Keratinocyte (primary cell): ENCODE results near the gene TLN1.

Experiments
- EZH2 ChIP-seq: IDR thresholded peaks from one replicate; pipeline ENCODE4 v1.6.1; 2012; ENCODE audit warnings: inconsistent platforms, mild to moderate bottlenecking, low read length, moderate library complexity
- TF ChIP-seq, protein P1 (sequence below), 3 experiments: IDR thresholded peaks in 1 of 3; conservative IDR thresholded peaks in 1 of 3; optimal IDR thresholded peaks in 1 of 3; 2 replicates in 2 of 3; 3 replicates in 1 of 3; pipeline versions ENCODE3 to v1.5.1; 2011; ENCODE audit warnings: low read length in 3 of 3, mild to moderate bottlenecking in 3 of 3, moderate library complexity in 2 of 3, control low read depth in 1 of 3, inconsistent platforms in 1 of 3; ENCODE audit not compliant: insufficient read depth in 2 of 3; ENCODE audit errors: extremely low read depth in 1 of 3

DNA sequence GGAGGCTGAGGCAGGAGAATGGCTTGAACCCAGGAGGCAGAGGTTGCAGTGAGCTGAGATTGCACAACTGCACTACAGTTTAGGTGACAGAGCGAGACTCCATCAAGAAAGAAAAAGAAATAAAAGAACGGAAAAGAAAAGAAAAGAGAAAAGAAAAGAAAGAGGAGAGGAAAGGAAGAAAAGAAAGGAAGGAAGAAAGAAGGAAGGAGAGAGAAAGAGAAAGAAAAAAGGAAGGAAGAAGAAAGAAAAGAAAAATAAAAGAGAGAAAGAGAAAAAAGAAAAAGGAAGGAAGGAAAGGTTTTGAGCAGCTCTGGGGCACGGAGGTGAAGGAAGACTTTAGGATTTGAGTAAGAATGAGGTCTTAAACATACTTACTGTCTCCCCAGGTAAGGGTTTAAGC is 18.4 kb downstream of the TLN1 start:
- TF ChIP-seq, protein P1, sequence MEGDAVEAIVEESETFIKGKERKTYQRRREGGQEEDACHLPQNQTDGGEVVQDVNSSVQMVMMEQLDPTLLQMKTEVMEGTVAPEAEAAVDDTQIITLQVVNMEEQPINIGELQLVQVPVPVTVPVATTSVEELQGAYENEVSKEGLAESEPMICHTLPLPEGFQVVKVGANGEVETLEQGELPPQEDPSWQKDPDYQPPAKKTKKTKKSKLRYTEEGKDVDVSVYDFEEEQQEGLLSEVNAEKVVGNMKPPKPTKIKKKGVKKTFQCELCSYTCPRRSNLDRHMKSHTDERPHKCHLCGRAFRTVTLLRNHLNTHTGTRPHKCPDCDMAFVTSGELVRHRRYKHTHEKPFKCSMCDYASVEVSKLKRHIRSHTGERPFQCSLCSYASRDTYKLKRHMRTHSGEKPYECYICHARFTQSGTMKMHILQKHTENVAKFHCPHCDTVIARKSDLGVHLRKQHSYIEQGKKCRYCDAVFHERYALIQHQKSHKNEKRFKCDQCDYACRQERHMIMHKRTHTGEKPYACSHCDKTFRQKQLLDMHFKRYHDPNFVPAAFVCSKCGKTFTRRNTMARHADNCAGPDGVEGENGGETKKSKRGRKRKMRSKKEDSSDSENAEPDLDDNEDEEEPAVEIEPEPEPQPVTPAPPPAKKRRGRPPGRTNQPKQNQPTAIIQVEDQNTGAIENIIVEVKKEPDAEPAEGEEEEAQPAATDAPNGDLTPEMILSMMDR (optimal IDR thresholded peaks at IDR 0.05 in 1 of 3, IDR thresholded peaks at IDR 0.05 in 1 of 3, conservative IDR thresholded peaks at IDR 0.05 in 1 of 3; ENCODE audit: extremely low read depth in 1 of 3, insufficient read depth in 2 of 3, low read length in 3 of 3) = no peak
- no peak for TF ChIP-seq EZH2
